Stimulated activated CD8-positive, alpha-beta memory T cell treated with anti-CD3 and anti-CD28 coated beads, Interleukin-4, amount 100 ng/mL, for 24 hours (primary cell): ENCODE data around the gene TTN.

Source experiments
- DNase-seq: peaks from one replicate; pipeline ENCODE4 v3.0.0-alpha.2; 2020; ENCODE audit warnings: low read depth

The TTN gene

DNA sequence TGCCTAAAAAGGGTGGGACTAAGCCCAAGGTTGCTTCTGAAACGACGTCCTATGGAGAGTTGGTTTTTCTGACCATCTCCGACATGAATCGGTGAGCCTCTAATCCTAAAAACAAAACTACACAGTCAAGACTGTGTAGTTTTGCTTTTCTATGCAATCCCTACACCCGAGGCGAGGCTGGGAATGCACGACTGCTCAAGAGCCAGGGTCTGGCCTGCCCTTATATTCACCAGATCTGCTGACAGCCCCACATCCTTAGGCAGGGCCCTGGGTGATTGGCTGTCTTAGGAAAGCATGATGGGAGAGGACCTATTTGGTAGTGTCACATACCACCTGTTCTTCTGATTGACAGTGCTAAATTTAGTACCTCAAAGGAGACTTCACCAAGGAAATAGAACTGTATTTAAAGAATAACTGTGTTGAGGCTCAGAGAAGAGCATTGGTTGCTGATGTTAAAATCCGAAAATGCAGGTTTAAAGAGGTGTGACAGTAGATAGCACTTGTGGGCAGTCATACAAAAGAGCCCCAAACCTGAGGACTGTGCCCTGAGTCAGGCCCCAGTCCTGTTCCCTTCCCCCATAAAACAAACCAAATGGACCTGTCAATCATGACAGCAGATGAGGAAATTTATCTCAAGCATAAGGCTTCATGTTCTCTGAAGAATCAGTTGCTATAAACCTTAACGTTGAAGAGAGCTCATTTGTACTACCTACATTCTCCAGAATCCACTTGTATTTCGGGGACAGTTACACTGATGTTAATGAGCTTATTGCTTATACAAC is at the start of gene TTN:
TSS of gene TTN (minus strand) at position 197 of the 782 bp plus-strand sequence. CDS start 2,781 bp downstream, outside the sequence.
- DNase-seq = no peak

- DNase-seq = no peak
These were observed 47.9 kb upstream of the TTN start for GRCh38 chr2:178855151-178855550.

DNA sequence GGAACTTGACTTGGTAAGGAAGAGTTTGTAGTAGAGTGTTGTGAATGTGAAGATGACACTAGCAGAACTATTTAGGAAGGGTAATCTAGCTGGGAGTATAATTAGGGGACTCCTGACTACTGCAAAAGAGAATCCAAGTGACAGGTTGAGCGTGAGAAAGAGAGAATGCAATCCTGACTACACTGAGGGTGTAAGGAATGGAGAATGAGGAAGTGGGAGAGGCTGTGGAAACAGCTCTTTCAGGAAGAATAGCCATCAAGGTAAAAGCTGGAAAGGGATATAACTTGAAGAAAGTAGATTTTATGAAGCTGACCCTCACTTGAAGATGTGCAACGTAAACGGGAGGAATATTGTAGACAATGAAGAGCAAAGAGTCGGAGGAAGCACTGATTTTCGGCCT is 41.1 kb upstream of the TTN start:
- no peak for DNase-seq

DNA sequence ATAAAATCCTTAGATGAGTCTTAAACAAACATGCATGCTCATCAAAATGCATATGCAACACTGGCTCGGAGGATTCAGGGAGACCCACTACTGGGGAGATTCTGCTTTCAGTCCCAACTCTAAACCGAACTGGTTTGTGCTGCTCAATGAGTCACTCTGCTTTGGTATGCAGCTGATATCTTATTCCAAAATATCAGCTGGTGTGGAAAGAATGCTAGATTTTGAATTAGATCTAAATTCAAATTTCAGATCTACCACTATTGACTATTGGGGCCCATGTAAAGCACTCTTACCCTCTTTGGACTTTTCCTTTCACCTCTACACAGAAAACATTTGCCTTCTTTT is 39.2 kb upstream of the TTN start:
- no peak for DNase-seq

- DNase-seq = no peak
These were observed 38.6 kb upstream of the TTN start for GRCh38 chr2:178845566-178846457.

GRCh38 chr2:178844701-178845100 is 37.5 kb upstream of the TTN start:
- no peak for DNase-seq

DNA sequence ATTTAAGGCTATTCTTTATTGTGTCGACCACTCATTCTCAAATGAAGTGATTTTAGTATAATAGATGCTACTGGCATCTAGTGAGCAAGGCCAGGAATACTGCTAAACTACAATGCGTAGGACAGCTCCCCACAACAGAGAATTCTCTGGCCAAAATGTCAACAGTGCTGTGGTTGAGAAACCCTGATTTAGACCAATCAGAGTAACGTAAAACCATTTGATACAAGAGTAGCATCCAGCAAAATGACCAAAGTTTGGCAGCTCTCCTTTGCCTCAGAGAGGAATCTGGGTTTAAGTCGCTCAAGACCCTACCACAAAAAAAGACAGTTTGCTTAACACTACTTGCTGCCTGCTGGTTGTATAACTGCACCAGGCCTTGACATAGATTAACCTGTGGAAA is 37.0 kb upstream of the TTN start:
- DNase-seq = no peak

DNA sequence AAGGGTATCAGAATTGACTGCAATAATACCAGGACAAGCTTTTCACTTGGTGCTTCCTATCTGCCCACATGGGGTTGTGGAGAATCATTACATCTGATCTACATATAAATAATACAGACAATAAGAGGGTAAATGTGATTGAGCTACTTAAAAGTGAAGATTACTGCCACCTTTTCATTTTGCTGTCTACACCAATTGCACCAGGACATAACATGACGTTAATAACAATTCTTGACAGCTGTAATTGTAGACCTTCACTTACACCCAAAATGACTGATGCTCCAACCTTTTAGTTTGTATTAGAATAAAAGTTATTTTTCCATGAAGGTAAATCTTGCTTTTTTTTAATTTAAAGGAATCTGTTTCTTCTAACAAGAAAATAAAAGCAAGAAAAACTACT is 36.5 kb upstream of the TTN start:
- no peak for DNase-seq

- DNase-seq = no peak
These were observed 29.6 kb upstream of the TTN start for GRCh38 chr2:178836807-178837206.

- no peak for DNase-seq
These were observed 26.9 kb upstream of the TTN start for GRCh38 chr2:178834086-178834485.

GRCh38 chr2:178833382-178833781 is 26.2 kb upstream of the TTN start:
- DNase-seq = no peak

- no peak for DNase-seq
These were observed 23.2 kb upstream of the TTN start for GRCh38 chr2:178830451-178830850.

- no peak for DNase-seq
These were observed 22.8 kb upstream of the TTN start for GRCh38 chr2:178829981-178830380.

GRCh38 chr2:178829299-178829960 is 22.2 kb upstream of the TTN start:
- DNase-seq = no peak

DNA sequence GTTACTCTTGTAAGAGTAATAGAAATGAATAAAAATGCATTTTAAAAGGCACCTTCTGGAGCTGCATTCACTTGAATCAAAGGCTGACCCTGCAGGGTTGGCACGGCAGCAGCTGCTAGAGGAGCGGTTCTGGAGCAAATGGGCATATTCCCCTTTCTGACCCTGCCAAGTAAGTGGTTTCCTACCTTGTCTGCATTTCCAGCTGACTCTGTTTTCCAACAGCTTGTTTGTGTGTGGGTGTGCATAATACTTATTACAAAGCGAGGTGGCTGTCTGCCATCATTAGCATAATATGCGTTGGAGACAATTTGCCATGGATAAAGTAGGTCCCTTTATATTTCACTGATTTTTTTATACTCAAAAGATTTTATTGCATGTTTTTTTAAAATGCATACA is 21.3 kb upstream of the TTN start:
- DNase-seq = no peak

DNA sequence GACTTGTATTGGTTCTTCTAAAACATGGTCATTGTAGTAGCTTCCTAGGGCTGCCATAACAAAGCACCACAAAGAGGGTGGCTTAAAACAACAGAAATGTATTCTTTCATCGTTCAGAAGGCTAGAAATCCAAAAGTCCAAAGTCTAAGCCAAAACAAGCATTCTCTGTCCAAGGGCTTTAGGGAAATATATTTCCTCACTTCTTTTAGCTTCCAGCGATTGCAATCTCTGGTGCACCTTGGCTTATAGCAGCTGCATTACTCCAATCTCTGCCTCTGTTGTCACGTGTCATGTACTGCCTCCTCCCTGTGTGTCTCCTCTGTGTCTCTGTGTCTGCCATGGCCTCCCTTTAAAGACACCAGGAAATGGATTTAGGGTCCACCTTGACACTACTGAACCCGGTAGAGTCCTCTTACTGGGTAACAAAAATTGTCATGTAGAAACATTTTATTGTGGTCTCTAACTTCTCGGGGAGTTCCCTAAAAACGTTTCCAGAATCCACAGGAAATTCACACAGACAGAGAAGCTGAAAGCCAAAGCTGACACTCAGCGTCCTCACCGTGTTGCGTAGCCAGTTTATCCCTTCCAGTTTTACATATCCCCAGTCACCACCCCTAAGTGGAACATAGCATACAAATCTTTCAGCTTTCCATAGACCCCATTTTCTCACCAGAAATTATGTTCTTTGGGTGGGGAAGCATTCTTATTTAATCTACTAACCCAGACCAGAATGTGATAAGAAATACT is 20.7 kb upstream of the TTN start:
- no peak for DNase-seq

- no peak for DNase-seq
These were observed 19.9 kb upstream of the TTN start for GRCh38 chr2:178827111-178827510.

DNA sequence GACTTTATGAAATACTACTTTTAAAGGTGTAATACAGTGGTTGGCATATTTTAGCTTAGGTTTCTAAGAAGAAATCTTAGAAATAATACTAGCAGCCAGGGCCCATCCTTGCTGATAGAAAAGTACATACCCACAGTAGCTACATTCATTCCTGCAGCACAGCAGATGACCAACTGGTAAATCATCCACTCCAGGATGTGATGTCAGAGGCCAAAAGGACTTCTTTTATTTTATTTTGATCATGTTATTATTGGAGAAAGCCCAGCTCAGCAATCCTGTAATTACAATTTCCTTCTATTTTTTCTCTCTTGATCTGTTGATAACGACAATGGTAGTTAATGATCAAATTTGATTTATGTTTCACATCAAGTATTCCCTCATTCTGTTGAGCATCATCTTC is 18.0 kb upstream of the TTN start:
- no peak for DNase-seq

DNA sequence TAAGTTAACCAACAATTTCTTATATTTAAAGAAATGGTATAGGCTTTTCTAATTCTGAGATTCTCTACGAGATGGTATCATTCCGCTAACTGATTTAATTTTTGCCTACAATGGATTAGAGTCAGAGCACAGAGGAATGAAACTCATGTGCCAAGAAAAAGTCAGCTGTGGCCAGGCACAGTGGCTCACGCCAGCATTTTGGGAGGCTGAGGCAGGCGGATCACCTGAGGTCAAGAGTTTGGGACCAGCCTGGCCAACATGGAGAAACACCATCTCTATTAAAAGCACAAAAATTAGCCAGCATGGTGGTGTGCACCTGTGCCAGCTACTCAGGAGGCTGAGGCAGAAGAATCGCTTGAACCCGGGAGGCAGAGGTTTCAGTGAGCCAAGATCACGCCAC is 17.0 kb upstream of the TTN start:
- DNase-seq = no peak

GRCh38 chr2:178819992-178820391 is 12.8 kb upstream of the TTN start:
- DNase-seq = no peak

DNA sequence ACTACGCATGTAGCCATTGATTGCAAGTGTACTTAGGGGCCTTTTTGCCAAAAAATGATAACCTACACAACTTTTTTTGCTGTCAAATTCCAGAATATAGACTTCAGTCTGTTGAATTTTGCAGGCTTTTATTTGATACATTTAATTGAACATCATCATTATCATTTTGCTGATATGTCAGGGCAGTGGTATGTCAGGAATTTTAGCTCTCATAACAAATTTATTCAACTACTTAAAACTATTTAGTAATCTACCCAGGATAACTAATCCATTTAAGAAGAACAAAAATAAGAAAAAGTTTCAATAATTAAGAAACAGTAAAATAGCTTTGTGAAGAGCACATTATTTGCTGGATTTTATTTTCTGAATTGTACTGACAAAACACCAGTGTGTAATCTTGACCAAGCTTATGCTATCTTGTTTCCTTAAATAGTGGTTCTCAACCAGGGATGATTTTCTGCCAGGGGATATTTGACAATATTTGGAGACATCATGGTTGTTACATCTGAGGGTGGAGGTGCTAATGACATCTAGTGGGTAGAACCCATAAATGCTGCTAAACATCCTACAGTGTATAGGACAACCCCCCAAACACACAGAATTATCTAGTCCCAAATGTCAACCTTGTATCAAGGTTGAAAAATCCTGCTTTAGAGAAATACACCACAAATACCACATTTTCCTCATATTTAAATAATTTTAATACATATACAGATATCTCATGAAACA is 12.1 kb upstream of the TTN start:
- DNase-seq = no peak
